ENCODE data around the gene TPGS2.
"Not testable (repeated sequence)": the region's sequence is repeated elsewhere in the genome, so short reads cannot be mapped to it uniquely, and the experiment has no call there.

DNA sequence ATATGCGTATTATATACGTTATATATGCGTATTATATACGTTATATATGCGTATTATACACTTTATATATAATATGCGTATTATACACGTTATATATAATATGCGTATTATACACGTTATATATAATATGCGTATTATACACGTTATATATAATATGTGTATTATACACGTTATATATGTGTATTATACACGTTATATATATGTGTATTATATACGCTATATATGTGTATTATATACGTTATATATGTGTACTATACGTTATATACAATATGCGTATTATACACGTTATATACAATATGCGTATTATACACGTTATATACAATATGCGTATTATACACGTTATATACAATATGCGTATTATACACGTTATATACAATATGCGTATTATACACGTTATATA, 65.8 kb downstream of the TPGS2 start:
- TF ChIP-seq, protein P1, sequence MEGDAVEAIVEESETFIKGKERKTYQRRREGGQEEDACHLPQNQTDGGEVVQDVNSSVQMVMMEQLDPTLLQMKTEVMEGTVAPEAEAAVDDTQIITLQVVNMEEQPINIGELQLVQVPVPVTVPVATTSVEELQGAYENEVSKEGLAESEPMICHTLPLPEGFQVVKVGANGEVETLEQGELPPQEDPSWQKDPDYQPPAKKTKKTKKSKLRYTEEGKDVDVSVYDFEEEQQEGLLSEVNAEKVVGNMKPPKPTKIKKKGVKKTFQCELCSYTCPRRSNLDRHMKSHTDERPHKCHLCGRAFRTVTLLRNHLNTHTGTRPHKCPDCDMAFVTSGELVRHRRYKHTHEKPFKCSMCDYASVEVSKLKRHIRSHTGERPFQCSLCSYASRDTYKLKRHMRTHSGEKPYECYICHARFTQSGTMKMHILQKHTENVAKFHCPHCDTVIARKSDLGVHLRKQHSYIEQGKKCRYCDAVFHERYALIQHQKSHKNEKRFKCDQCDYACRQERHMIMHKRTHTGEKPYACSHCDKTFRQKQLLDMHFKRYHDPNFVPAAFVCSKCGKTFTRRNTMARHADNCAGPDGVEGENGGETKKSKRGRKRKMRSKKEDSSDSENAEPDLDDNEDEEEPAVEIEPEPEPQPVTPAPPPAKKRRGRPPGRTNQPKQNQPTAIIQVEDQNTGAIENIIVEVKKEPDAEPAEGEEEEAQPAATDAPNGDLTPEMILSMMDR (conservative IDR thresholded peaks at IDR 0.05; ENCODE audit: low read length) = not testable (repeated sequence)
- TF ChIP-seq EZH2phosphoT487 (IDR thresholded peaks at IDR 0.05; ENCODE audit: borderline replicate concordance, low read depth, low read length) = not testable (repeated sequence)

Measured in OCI-LY7 (cell line).